ENCODE measurements around the gene MTCH1.

DNA sequence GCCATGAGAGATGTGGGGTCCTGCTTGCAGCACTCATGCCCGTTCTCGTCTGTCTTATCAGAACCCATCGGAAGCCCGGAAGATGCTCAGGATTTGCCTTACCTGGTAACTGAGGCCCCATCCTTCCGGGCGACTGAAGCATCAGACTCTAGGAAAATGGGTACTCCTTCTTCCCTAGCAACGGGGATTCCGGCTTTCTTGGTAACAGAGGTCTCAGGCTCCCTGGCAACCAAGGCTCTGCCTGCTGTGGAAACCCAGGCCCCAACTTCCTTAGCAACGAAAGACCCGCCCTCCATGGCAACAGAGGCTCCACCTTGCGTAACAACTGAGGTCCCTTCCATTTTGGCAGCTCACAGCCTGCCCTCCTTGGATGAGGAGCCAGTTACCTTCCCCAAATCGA is 23.1 kb downstream of the MTCH1 start:
- TF ChIP-seq POLR2A (IDR thresholded peaks at IDR 0.05; ENCODE audit: low read depth, low read length) = no peak
- TF ChIP-seq, protein P1, sequence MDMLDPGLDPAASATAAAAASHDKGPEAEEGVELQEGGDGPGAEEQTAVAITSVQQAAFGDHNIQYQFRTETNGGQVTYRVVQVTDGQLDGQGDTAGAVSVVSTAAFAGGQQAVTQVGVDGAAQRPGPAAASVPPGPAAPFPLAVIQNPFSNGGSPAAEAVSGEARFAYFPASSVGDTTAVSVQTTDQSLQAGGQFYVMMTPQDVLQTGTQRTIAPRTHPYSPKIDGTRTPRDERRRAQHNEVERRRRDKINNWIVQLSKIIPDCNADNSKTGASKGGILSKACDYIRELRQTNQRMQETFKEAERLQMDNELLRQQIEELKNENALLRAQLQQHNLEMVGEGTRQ (IDR thresholded peaks at IDR 0.05; ENCODE audit: low read depth, low read length) = no peak
- TF ChIP-seq, protein P2, sequence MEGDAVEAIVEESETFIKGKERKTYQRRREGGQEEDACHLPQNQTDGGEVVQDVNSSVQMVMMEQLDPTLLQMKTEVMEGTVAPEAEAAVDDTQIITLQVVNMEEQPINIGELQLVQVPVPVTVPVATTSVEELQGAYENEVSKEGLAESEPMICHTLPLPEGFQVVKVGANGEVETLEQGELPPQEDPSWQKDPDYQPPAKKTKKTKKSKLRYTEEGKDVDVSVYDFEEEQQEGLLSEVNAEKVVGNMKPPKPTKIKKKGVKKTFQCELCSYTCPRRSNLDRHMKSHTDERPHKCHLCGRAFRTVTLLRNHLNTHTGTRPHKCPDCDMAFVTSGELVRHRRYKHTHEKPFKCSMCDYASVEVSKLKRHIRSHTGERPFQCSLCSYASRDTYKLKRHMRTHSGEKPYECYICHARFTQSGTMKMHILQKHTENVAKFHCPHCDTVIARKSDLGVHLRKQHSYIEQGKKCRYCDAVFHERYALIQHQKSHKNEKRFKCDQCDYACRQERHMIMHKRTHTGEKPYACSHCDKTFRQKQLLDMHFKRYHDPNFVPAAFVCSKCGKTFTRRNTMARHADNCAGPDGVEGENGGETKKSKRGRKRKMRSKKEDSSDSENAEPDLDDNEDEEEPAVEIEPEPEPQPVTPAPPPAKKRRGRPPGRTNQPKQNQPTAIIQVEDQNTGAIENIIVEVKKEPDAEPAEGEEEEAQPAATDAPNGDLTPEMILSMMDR (conservative IDR thresholded peaks at IDR 0.05; ENCODE audit: low read depth, low read length) = no peak
- peak; percentile 93 for TF ChIP-seq CEBPB (IDR thresholded peaks at IDR 0.05; ENCODE audit: low read depth, low read length)
- TF ChIP-seq BHLHE40 (IDR thresholded peaks at IDR 0.05; ENCODE audit: low read depth, low read length) = no peak
- no peak for TF ChIP-seq CHD1 (IDR thresholded peaks at IDR 0.05; ENCODE audit: low read depth, low read length)
- no peak for TF ChIP-seq MXI1 (IDR thresholded peaks at IDR 0.05; ENCODE audit: borderline replicate concordance, low read depth, low read length)
- TF ChIP-seq MAZ (IDR thresholded peaks at IDR 0.05; ENCODE audit: borderline replicate concordance, low read depth, low read length) = no peak
- no peak for TF ChIP-seq RFX5 (IDR thresholded peaks at IDR 0.05; ENCODE audit: low read depth, low read length)
- no peak for TF ChIP-seq NFE2L2 (IDR thresholded peaks at IDR 0.05; ENCODE audit: low read depth, low read length)
- TF ChIP-seq RAD21 (IDR thresholded peaks at IDR 0.05; ENCODE audit: low read length) = no peak
- TF ChIP-seq, protein P3, sequence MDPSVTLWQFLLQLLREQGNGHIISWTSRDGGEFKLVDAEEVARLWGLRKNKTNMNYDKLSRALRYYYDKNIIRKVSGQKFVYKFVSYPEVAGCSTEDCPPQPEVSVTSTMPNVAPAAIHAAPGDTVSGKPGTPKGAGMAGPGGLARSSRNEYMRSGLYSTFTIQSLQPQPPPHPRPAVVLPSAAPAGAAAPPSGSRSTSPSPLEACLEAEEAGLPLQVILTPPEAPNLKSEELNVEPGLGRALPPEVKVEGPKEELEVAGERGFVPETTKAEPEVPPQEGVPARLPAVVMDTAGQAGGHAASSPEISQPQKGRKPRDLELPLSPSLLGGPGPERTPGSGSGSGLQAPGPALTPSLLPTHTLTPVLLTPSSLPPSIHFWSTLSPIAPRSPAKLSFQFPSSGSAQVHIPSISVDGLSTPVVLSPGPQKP (IDR thresholded peaks at IDR 0.05; ENCODE audit: borderline replicate concordance, low read depth, low read length) = no peak
- TF ChIP-seq RCOR1 (IDR thresholded peaks at IDR 0.05; ENCODE audit: insufficient replicate concordance, low read length) = no peak
- TF ChIP-seq FOS (IDR thresholded peaks at IDR 0.05; ENCODE audit: low read depth, low read length) = no peak

Data from IMR-90 (cell line).